GM23338 (cell line): ENCODE measurements around the gene UGGT2.

Experiments used
- CTCF ChIP-seq, 2 experiments: fragments of 200-600 bp in 1 of 2; sonication (generic) in 1 of 2; conservative IDR thresholded peaks; 2 replicates each; pipeline versions ENCODE4 v1.5.1 to v1.6.1; 2016 to 2017; ENCODE audit warnings: antibody characterized with exemption in 2 of 2, low read depth in 2 of 2, mild to moderate bottlenecking in 2 of 2, moderate library complexity in 1 of 2
- REST ChIP-seq: IDR thresholded peaks from one replicate; pipeline ENCODE4 v1.6.1; 2018; ENCODE audit warnings: antibody characterized with exemption; ENCODE audit not compliant: unreplicated experiment

GRCh38 chr13:96068729-96069128 is 15.5 kb upstream of the UGGT2 start:
- TF ChIP-seq CTCF (conservative IDR thresholded peaks at IDR 0.05; ENCODE audit: low read depth in 2 of 2) (no peak), REST (no peak)
